Activated CD4-positive, alpha-beta T cell treated with anti-CD3 and anti-CD28 coated beads, Interleukin-2, amount 10 ng/mL, durations not matched to agents 24 days and 14 days (primary cell): Measurements from ENCODE around the gene NCS1. TPM values are rescaled to one million over a fixed set of nuclear protein-coding genes. Genes with fewer than 3 reads are reported as not detected.

Source experiments
- DNase-seq: peaks from one replicate; pipeline ENCODE4 v3.0.0; 2022
- H3K27ac Mint-ChIP-seq: one replicate; pipeline ENCODE4 v1.8.0; 2022; ENCODE audit warnings: mild to moderate bottlenecking, mixed read lengths
- H3K27me3 Mint-ChIP-seq: one replicate; pipeline ENCODE4 v1.8.0; 2022; ENCODE audit warnings: mixed read lengths
- H3K36me3 Mint-ChIP-seq: one replicate; pipeline ENCODE4 v1.8.0; 2022; ENCODE audit warnings: low read depth, mild to moderate bottlenecking, mixed read lengths
- H3K4me1 Mint-ChIP-seq: one replicate; pipeline ENCODE4 v1.8.0; 2021; ENCODE audit warnings: mixed read lengths
- H3K4me3 Mint-ChIP-seq: one replicate; pipeline ENCODE4 v1.8.0; 2022; ENCODE audit warnings: mild to moderate bottlenecking, moderate library complexity, mixed read lengths
- H3K9me3 Mint-ChIP-seq: one replicate; pipeline ENCODE4 v1.8.0; 2021; ENCODE audit warnings: mixed read lengths
- intact Hi-C: fragments of 100-400 bp; cut with micrococcal nuclease; formaldehyde crosslinking; loops from one replicate; pipeline ENCODE4 v1.15.1; 2023
- total RNA-seq: library from RNA; stranded (reverse); gene quantifications from 2 replicates; pipeline ENCODE4 v1.2.3, GENCODE V29; 2022

NCS1 gene
- total RNA-seq, 1 donor from 2014 or later: 5.4 TPM

- no peak overlapping the region for H3K27ac Mint-ChIP-seq
- peak overlapping the region; percentile 32 for H3K4me3 Mint-ChIP-seq
- no peaks in the 10 kb centered on the region for H3K9me3 Mint-ChIP-seq
- H3K36me3 Mint-ChIP-seq: no peaks in the 10 kb centered on the region
- DNase-seq: no peak
- intact Hi-C loops: no loop called here
- peaks cover 41% of the 10 kb centered on the region for H3K27me3 Mint-ChIP-seq
- no peaks in the 10 kb centered on the region for H3K4me1 Mint-ChIP-seq
Observed at GRCh38 chr9:130174025-130174424, 1.8 kb downstream of the NCS1 start.

GRCh38 chr9:130174920-130175321 is 2.7 kb downstream of the NCS1 start:
- Mint-ChIP-seq H3K27ac (no peak overlapping the region), H3K4me3 (peak overlapping the region; percentile 57), H3K27me3 (peaks cover 34% of the 10 kb centered on the region), H3K4me1 (no peaks in the 10 kb centered on the region), H3K9me3 (no peaks in the 10 kb centered on the region), H3K36me3 (no peaks in the 10 kb centered on the region)
- no peak for DNase-seq
- intact Hi-C loops: no loop called here

GRCh38 chr9:130175355-130175754 is 3.2 kb downstream of the NCS1 start:
- H3K4me1 Mint-ChIP-seq: no peaks in the 10 kb centered on the region
- intact Hi-C loops: no loop called here
- H3K9me3 Mint-ChIP-seq: no peaks in the 10 kb centered on the region
- DNase-seq: no peak
- no peak overlapping the region for H3K27ac Mint-ChIP-seq
- no peaks in the 10 kb centered on the region for H3K36me3 Mint-ChIP-seq
- peaks cover 32% of the 10 kb centered on the region for H3K27me3 Mint-ChIP-seq
- no peak overlapping the region for H3K4me3 Mint-ChIP-seq

GRCh38 chr9:130176760-130177159 is 4.6 kb downstream of the NCS1 start:
- no peaks in the 10 kb centered on the region for H3K36me3 Mint-ChIP-seq
- H3K4me3 Mint-ChIP-seq: no peak overlapping the region
- intact Hi-C loops: no loop called here
- H3K9me3 Mint-ChIP-seq: no peaks in the 10 kb centered on the region
- peaks cover 20% of the 10 kb centered on the region for H3K27me3 Mint-ChIP-seq
- DNase-seq: no peak
- H3K4me1 Mint-ChIP-seq: no peaks in the 10 kb centered on the region
- H3K27ac Mint-ChIP-seq: no peak overlapping the region

GRCh38 chr9:130177898-130178805 is 5.9 kb downstream of the NCS1 start:
- Mint-ChIP-seq H3K4me1 (no peaks in the 10 kb centered on the region), H3K27me3 (peaks cover 18% of the 10 kb centered on the region), H3K27ac (no peak overlapping the region), H3K36me3 (no peaks in the 10 kb centered on the region), H3K4me3 (no peak overlapping the region), H3K9me3 (no peaks in the 10 kb centered on the region)
- DNase-seq: no peak
- intact Hi-C loops: no loop called here

- Mint-ChIP-seq H3K4me3 (no peak overlapping the region), H3K36me3 (no peaks in the 10 kb centered on the region), H3K4me1 (peaks cover 2% of the 10 kb centered on the region), H3K27me3 (peaks cover 7% of the 10 kb centered on the region), H3K27ac (no peak overlapping the region), H3K9me3 (no peaks in the 10 kb centered on the region)
- intact Hi-C loops: no loop called here
- no peak for DNase-seq
Observed at GRCh38 chr9:130179331-130179907, 7.2 kb downstream of the NCS1 start.

GRCh38 chr9:130180516-130180915 is 8.3 kb downstream of the NCS1 start:
- H3K27ac Mint-ChIP-seq: no peak overlapping the region
- H3K4me3 Mint-ChIP-seq: no peak overlapping the region
- peaks cover 2% of the 10 kb centered on the region for H3K4me1 Mint-ChIP-seq
- no peaks in the 10 kb centered on the region for H3K9me3 Mint-ChIP-seq
- peaks cover 2% of the 10 kb centered on the region for H3K27me3 Mint-ChIP-seq
- H3K36me3 Mint-ChIP-seq: no peaks in the 10 kb centered on the region
- no peak for DNase-seq
- intact Hi-C loops: no loop called here

GRCh38 chr9:130181678-130182380 is 9.6 kb downstream of the NCS1 start:
- H3K4me1 Mint-ChIP-seq: peaks cover 2% of the 10 kb centered on the region
- H3K27me3 Mint-ChIP-seq: peaks cover 2% of the 10 kb centered on the region
- H3K9me3 Mint-ChIP-seq: no peaks in the 10 kb centered on the region
- no peak overlapping the region for H3K27ac Mint-ChIP-seq
- H3K36me3 Mint-ChIP-seq: no peaks in the 10 kb centered on the region
- DNase-seq: no peak
- H3K4me3 Mint-ChIP-seq: no peak overlapping the region
- intact Hi-C loops: no loop called here

GRCh38 chr9:130182381-130182909 is 10.2 kb downstream of the NCS1 start:
- Mint-ChIP-seq H3K4me3 (no peak overlapping the region), H3K4me1 (peaks cover 2% of the 10 kb centered on the region), H3K36me3 (no peaks in the 10 kb centered on the region), H3K27ac (no peak overlapping the region), H3K9me3 (no peaks in the 10 kb centered on the region), H3K27me3 (peaks cover 2% of the 10 kb centered on the region)
- no peak for DNase-seq
- intact Hi-C loops: no loop called here

- Mint-ChIP-seq H3K9me3 (no peaks in the 10 kb centered on the region), H3K4me1 (peaks cover 2% of the 10 kb centered on the region), H3K36me3 (no peaks in the 10 kb centered on the region), H3K4me3 (no peak overlapping the region), H3K27me3 (peaks cover 2% of the 10 kb centered on the region), H3K27ac (no peak overlapping the region)
- intact Hi-C loops: no loop called here
- no peak for DNase-seq
Observed at GRCh38 chr9:130183133-130183762, 11.0 kb downstream of the NCS1 start.

- no peaks in the 10 kb centered on the region for H3K27me3 Mint-ChIP-seq
- DNase-seq: no peak
- H3K36me3 Mint-ChIP-seq: no peaks in the 10 kb centered on the region
- no peak overlapping the region for H3K27ac Mint-ChIP-seq
- H3K4me3 Mint-ChIP-seq: no peak overlapping the region
- no peaks in the 10 kb centered on the region for H3K9me3 Mint-ChIP-seq
- peaks cover 2% of the 10 kb centered on the region for H3K4me1 Mint-ChIP-seq
- intact Hi-C loops: no loop called here
Observed at GRCh38 chr9:130185017-130185416, 12.8 kb downstream of the NCS1 start.

GRCh38 chr9:130185490-130186031 is 13.4 kb downstream of the NCS1 start:
- no peaks in the 10 kb centered on the region for H3K36me3 Mint-ChIP-seq
- H3K4me3 Mint-ChIP-seq: no peak overlapping the region
- intact Hi-C loops: no loop called here
- H3K27ac Mint-ChIP-seq: no peak overlapping the region
- no peaks in the 10 kb centered on the region for H3K27me3 Mint-ChIP-seq
- H3K9me3 Mint-ChIP-seq: no peaks in the 10 kb centered on the region
- DNase-seq: no peak
- peaks cover 2% of the 10 kb centered on the region for H3K4me1 Mint-ChIP-seq

GRCh38 chr9:130186051-130186450 is 13.8 kb downstream of the NCS1 start:
- intact Hi-C loops: no loop called here
- H3K27me3 Mint-ChIP-seq: no peaks in the 10 kb centered on the region
- H3K9me3 Mint-ChIP-seq: no peaks in the 10 kb centered on the region
- peaks cover 2% of the 10 kb centered on the region for H3K4me1 Mint-ChIP-seq
- no peak overlapping the region for H3K27ac Mint-ChIP-seq
- no peaks in the 10 kb centered on the region for H3K36me3 Mint-ChIP-seq
- DNase-seq: no peak
- H3K4me3 Mint-ChIP-seq: no peak overlapping the region
